ENCODE results near the gene LMO1.

LMO1 gene

DNA sequence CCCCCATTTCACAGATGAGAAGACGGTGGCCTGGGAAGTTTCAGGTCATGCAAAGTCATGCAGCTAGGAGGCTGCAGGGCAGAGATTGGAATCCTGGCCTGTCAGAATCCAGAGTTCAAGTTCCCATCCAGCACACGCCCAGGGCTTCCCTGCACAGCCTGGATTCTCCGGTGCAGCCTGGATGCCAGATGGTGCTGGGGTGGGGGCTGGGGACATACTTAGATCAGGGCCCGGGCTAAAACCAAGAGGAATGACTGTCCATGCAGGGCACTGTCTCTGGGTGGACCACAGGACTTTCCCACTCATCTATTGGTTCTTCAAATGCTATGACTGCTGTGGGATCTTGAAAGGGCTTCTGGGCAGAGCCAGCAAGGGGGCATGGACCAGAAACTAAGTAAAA, 24.6 kb downstream of the LMO1 start:
- H3K27ac ChIP-seq (ENCODE audit: low read length) = no peak overlapping the region
- no peaks in the 10 kb centered on the region for H3K36me3 ChIP-seq (ENCODE audit: insufficient read depth, low read depth, low read length)
- peaks cover 19% of the 10 kb centered on the region for H3K4me1 ChIP-seq (ENCODE audit: insufficient read depth, low read length)
- H3K9ac ChIP-seq (ENCODE audit: low read depth, low read length) = no peak overlapping the region
- no peak overlapping the region for H3K4me3 ChIP-seq (ENCODE audit: low read length)
- H3K9me3 ChIP-seq (ENCODE audit: insufficient read depth, low read depth, low read length) = no peaks in the 10 kb centered on the region
- H3K27me3 ChIP-seq (ENCODE audit: insufficient read depth, low read length) = peaks cover 5% of the 10 kb centered on the region; the same call in 1 of the 2 replicates

DNA sequence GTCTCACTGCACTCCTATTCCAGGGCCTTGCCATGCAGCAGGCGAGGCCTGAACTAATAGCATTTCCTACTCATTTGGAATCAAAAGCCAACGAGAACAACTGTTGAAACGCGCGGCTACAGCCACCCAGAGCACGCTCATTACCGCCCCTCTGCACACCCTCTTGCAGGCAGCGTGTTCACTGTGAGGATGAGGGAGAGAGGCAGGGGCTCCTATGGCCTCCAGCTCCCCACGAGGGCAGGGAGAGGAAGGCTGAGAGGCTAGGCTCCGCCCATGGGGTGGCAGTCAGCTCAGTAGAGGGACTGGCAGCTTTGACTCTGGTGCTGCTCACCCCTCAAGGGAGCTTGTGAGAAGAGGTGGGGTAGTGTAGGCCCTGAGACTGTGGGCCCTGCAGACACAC, 26.2 kb downstream of the LMO1 start:
- H3K4me3 ChIP-seq (ENCODE audit: low read length) = no peak overlapping the region
- H3K27ac ChIP-seq (ENCODE audit: low read length) = no peak overlapping the region
- H3K4me1 ChIP-seq (ENCODE audit: insufficient read depth, low read length) = peaks cover 9% of the 10 kb centered on the region
- H3K9ac ChIP-seq (ENCODE audit: low read depth, low read length) = no peak overlapping the region
- no peaks in the 10 kb centered on the region for H3K27me3 ChIP-seq (ENCODE audit: insufficient read depth, low read length)
- H3K9me3 ChIP-seq (ENCODE audit: insufficient read depth, low read depth, low read length) = no peaks in the 10 kb centered on the region
- H3K36me3 ChIP-seq (ENCODE audit: insufficient read depth, low read depth, low read length) = no peaks in the 10 kb centered on the region

DNA sequence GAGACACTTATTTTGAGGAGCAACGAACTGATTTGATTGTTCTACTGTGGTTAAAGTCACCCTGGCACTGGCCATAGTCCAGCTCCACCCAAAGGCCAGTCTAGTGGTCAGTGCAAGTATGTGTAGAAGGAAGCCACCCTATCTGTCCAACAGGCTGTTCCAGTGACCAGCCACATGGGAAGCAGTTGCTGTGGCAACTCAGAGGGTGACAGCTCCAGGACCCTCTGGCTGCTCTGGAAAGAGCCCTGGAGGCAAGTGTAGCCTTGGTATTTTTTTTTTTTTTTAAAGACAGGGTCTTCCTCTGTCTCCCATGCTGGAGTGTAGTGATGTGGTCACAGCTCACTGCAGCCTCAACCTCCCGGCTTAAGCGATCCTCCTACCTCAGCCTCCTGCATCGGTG, 27.8 kb downstream of the LMO1 start:
- H3K9me3 ChIP-seq (ENCODE audit: insufficient read depth, low read depth, low read length) = no peaks in the 10 kb centered on the region
- H3K27me3 ChIP-seq (ENCODE audit: insufficient read depth, low read length) = no peaks in the 10 kb centered on the region
- peaks cover 4% of the 10 kb centered on the region for H3K4me1 ChIP-seq (ENCODE audit: insufficient read depth, low read length)
- H3K27ac ChIP-seq (ENCODE audit: low read length) = no peak overlapping the region
- H3K4me3 ChIP-seq (ENCODE audit: low read length) = no peak overlapping the region
- H3K36me3 ChIP-seq (ENCODE audit: insufficient read depth, low read depth, low read length) = no peaks in the 10 kb centered on the region
- no peak overlapping the region for H3K9ac ChIP-seq (ENCODE audit: low read depth, low read length)

DNA sequence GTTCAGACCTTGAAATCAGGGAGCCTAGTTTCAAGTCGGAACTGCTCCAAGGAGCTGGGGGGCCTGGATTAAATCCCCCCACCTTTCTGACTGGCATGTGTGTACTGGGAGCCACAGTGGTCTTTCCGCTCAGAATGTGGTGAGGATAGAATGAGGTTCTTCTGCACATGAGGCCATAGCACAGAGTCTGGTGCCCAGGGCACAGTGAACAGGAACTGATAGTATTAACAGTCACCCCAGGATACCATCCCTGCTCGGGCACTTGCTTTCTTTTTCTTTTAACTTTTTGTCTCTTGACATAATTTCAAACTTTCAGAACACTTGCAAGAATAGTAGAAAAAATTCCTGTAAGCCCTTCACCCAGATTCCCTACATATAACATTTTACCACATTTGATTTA, 28.8 kb downstream of the LMO1 start:
- Histone ChIP-seq H3K4me1 (ENCODE audit: insufficient read depth, low read length) (peaks cover 1% of the 10 kb centered on the region), H3K9me3 (ENCODE audit: insufficient read depth, low read depth, low read length) (no peaks in the 10 kb centered on the region), H3K27ac (ENCODE audit: low read length) (no peak overlapping the region), H3K36me3 (ENCODE audit: insufficient read depth, low read depth, low read length) (no peaks in the 10 kb centered on the region), H3K4me3 (ENCODE audit: low read length) (no peak overlapping the region), H3K27me3 (ENCODE audit: insufficient read depth, low read length) (no peaks in the 10 kb centered on the region), H3K9ac (ENCODE audit: low read depth, low read length) (no peak overlapping the region)

DNA sequence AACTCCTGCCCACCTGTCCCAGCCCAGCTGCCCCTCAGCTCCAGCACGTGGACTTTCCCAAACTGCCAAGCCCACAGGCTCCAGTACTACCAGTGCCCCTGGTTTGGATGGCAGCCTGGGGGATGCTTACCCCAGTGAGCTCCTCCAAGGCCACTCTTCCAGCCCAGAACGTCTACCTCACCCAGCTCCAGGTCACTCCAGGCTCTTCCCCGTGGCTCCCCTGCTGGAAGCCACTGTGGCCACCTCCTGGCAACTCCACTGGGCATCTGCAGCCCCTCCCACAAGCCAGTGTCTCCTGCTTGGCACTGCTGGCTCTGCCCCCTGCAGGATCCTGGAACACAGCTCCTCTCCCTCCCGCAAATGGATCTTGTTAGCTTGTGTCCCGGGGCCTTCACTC, 29.3 kb downstream of the LMO1 start:
- no peaks in the 10 kb centered on the region for H3K27me3 ChIP-seq (ENCODE audit: insufficient read depth, low read length)
- no peak overlapping the region for H3K27ac ChIP-seq (ENCODE audit: low read length)
- H3K4me1 ChIP-seq (ENCODE audit: insufficient read depth, low read length) = no peaks in the 10 kb centered on the region; the same call in 1 of the 2 replicates
- no peak overlapping the region for H3K9ac ChIP-seq (ENCODE audit: low read depth, low read length)
- H3K9me3 ChIP-seq (ENCODE audit: insufficient read depth, low read depth, low read length) = no peaks in the 10 kb centered on the region
- H3K4me3 ChIP-seq (ENCODE audit: low read length) = no peak overlapping the region
- H3K36me3 ChIP-seq (ENCODE audit: insufficient read depth, low read depth, low read length) = no peaks in the 10 kb centered on the region

DNA sequence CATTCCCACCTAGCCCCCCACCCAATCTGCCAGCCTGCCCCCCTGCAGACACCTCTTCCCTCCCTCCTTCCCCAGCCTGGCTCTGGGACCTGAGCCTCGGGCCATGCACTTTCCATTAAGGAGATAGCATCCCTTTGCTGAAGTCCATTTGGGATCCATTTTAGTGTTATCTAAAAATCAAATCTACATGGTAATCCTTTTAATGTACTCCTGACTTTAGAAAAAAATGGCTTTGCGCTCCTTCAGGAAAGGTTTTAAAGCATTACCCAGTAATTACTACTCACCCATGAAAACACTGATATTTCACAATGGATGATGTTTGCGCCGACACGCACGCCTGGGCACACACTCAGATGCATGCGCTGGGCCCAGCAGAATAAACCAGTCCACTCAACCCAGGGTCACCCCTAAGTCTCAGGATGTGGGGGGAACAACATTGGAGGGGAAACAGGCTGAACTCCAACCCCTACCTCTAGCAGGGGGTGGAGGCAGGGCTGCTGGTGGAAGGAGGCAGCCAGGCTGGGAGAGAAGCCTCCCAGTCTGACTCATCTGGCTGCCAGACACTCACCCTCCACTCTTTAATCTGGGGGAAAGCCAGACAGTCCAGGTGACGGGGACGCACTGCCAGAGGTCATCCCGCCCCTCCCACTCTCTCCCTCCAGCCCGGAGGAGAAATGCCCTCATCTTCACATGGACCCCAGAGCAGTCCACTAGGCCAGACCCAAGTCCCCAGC, 29.8 kb downstream of the LMO1 start:
- H3K36me3 ChIP-seq (ENCODE audit: insufficient read depth, low read depth, low read length) = no peaks in the 10 kb centered on the region
- H3K9me3 ChIP-seq (ENCODE audit: insufficient read depth, low read depth, low read length) = no peaks in the 10 kb centered on the region
- no peaks in the 10 kb centered on the region; the same call in 1 of the 2 replicates for H3K4me1 ChIP-seq (ENCODE audit: insufficient read depth, low read length)
- no peak overlapping the region for H3K4me3 ChIP-seq (ENCODE audit: low read length)
- H3K27ac ChIP-seq (ENCODE audit: low read length) = no peak overlapping the region
- H3K27me3 ChIP-seq (ENCODE audit: insufficient read depth, low read length) = no peaks in the 10 kb centered on the region
- no peak overlapping the region for H3K9ac ChIP-seq (ENCODE audit: low read depth, low read length)

DNA sequence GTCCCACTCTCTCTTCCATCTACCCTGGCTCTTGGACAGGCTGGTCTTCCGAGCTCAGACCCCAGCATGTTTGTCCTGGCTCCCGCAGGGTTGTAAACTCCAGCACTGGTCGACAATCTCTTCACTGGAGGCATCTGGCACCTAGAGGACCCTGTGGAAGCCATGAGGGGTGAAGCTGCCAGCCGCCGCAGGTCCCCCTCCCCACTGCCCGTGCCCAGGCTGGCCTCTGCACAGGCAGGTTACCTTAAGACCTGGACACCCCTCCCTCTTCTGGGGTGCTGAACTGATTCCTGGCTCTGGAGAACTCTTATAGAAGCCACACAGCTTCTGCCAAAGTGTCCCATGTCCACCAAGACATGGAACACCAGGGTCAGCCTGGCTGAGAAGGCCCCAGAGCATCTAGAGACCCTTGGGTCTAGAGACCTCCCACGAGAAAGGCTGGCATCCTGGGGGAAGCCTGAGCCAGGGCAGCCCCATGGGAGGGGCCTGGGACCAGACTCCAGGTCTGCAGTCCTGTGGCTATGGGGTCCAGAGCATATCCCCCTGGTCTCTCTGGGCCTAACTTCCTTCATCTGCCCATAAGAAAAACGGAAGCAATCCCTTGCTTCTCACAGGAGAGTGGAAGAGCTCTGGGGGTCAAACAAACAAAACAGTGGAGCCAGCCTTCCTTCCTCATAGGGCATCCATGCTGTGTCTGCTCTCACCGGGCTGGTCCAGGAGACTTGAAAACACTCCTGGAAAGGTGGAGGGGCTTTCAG, 30.6 kb downstream of the LMO1 start:
- Histone ChIP-seq H3K36me3 (ENCODE audit: insufficient read depth, low read depth, low read length) (no peaks in the 10 kb centered on the region), H3K4me3 (ENCODE audit: low read length) (no peak overlapping the region), H3K4me1 (ENCODE audit: insufficient read depth, low read length) (no peaks in the 10 kb centered on the region; the same call in 1 of the 2 replicates), H3K27me3 (ENCODE audit: insufficient read depth, low read length) (no peaks in the 10 kb centered on the region), H3K9me3 (ENCODE audit: insufficient read depth, low read depth, low read length) (no peaks in the 10 kb centered on the region), H3K9ac (ENCODE audit: low read depth, low read length) (no peak overlapping the region), H3K27ac (ENCODE audit: low read length) (no peak overlapping the region)

DNA sequence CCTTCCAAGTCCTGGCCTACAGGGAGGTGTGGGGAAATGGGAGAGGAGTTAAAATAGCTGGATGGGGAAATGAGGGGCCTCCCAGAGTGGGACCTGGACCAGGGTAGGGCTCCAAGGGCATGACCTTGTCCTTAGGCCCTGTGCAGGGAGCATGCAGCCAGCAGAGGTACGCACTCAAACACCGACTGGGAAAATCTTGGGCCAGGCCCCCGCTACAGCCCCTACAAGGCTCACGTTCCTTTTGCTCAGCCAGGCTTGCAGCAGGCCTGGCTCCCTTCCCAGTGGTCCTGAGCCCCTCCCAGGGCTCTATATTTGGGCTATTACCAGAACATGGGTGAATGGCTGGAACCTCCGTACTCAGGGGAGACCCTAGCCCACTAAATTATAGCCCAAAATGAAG, 31.3 kb downstream of the LMO1 start:
- Histone ChIP-seq H3K9ac (ENCODE audit: low read depth, low read length) (no peak overlapping the region; the same call in 1 of the 2 replicates), H3K36me3 (ENCODE audit: insufficient read depth, low read depth, low read length) (no peaks in the 10 kb centered on the region), H3K27me3 (ENCODE audit: insufficient read depth, low read length) (no peaks in the 10 kb centered on the region), H3K27ac (ENCODE audit: low read length) (no peak overlapping the region), H3K9me3 (ENCODE audit: insufficient read depth, low read depth, low read length) (no peaks in the 10 kb centered on the region), H3K4me3 (ENCODE audit: low read length) (no peak overlapping the region), H3K4me1 (ENCODE audit: insufficient read depth, low read length) (no peaks in the 10 kb centered on the region; the same call in 1 of the 2 replicates)

DNA sequence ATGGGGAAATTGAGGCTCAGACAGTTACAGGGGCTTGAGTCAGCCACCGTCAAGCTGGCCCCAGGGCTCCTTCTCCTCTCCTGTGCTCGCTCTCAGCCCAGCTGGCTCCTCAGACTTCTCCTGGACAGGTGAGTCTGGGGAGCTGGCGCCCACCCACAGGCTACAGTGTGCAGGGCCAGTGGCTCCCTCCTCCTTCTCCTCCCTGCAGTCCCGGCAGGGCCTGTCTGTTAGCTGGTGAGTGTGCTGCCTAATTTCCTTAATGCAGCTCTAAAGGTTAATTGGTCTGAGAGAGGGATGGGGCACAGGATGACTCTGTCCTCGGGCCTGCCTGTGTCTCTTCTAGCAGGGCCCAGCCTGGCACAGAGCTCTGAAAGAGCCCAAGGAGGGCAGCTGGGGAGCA, 31.7 kb downstream of the LMO1 start:
- H3K27ac ChIP-seq (ENCODE audit: low read length) = no peak overlapping the region
- H3K9ac ChIP-seq (ENCODE audit: low read depth, low read length) = no peak overlapping the region; the same call in 1 of the 2 replicates
- H3K4me1 ChIP-seq (ENCODE audit: insufficient read depth, low read length) = no peaks in the 10 kb centered on the region; the same call in 1 of the 2 replicates
- H3K9me3 ChIP-seq (ENCODE audit: insufficient read depth, low read depth, low read length) = no peaks in the 10 kb centered on the region
- H3K36me3 ChIP-seq (ENCODE audit: insufficient read depth, low read depth, low read length) = no peaks in the 10 kb centered on the region
- no peaks in the 10 kb centered on the region for H3K27me3 ChIP-seq (ENCODE audit: insufficient read depth, low read length)
- H3K4me3 ChIP-seq (ENCODE audit: low read length) = no peak overlapping the region

DNA sequence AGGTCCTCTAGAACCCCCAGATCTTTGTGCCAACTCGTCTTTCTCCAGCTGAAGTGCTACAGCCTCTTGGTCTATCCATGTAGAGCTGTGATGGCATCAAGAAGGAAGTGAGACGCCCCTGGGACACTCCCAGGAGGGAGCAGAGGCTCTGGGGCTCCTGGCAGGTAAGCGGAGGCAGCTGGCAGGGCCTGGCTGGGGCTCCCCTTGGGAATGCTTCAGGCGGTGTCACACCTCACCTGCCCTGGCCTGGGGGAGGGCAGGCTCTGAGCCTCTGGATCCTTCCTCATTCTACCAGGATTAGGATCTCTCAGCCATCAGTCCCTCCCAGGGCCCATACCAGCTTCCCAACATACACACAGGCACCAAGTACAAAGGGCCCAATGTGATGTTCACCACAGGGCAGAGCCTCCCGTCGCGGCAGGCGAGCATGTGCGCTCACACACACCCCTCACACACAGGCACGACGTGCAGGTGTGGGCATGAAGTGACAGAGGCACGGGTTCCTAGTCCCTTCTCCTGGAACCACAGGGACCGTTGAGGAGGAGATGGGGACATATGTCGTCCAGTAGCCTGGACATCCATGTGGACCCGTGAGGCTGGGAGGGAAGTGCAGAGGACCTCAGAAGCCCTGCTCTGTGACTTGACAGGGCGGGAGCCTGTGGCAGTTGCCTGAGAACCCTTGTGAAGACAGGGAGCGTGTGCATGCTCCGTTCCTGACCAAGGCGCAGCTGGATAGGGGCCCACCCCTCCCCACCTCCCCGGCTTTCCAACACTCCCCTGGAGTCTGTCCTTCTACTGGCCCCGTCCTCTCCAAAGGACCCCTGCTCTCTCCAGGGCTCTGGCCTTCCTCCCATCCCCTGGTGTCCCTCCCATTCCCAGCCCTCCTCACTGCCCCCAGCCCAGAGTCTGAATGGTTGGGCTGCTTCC, 32.5 kb downstream of the LMO1 start:
- no peaks in the 10 kb centered on the region for H3K27me3 ChIP-seq (ENCODE audit: insufficient read depth, low read length)
- no peak overlapping the region for H3K4me3 ChIP-seq (ENCODE audit: low read length)
- no peaks in the 10 kb centered on the region; the same call in 1 of the 2 replicates for H3K4me1 ChIP-seq (ENCODE audit: insufficient read depth, low read length)
- no peak overlapping the region for H3K27ac ChIP-seq (ENCODE audit: low read length)
- H3K36me3 ChIP-seq (ENCODE audit: insufficient read depth, low read depth, low read length) = no peaks in the 10 kb centered on the region
- H3K9me3 ChIP-seq (ENCODE audit: insufficient read depth, low read depth, low read length) = no peaks in the 10 kb centered on the region
- no peak overlapping the region for H3K9ac ChIP-seq (ENCODE audit: low read depth, low read length)

DNA sequence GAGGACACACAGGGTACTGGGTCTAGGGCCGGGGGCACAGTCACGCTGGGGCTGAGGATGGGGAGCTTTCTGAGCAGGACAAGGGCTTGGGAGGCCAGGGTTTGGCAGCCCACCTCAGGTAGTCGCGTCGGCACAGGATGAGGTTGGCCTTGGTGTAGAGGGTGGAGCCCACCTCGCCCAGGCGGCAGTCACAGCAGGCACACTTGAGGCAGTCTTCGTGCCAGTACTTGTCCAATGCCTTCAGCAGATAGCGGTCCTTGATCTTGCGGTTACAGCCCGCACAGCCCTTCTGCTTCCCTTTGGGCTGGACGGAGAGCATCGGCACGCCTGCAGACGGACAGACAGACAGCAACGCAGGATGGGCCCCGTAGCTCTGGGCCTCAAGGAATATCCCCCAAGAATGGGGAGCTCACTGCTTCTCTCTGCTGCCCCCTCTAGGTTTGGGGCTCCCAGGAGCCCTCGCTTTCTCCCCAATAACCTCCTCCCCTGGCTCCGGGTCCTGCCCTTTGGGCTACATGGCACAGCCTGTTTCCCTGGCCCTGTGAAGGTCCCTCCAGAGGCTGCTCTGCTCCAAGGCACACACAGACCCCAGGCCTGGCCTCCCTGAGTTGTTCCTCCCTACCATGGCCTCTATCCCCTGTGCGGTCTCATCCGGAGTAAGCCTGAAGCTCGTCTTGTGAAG, 33.4 kb downstream of the LMO1 start:
- Histone ChIP-seq H3K9ac (ENCODE audit: low read depth, low read length) (no peak overlapping the region), H3K9me3 (ENCODE audit: insufficient read depth, low read depth, low read length) (no peaks in the 10 kb centered on the region), H3K27ac (ENCODE audit: low read length) (no peak overlapping the region), H3K4me3 (ENCODE audit: low read length) (no peak overlapping the region), H3K27me3 (ENCODE audit: insufficient read depth, low read length) (no peaks in the 10 kb centered on the region), H3K4me1 (ENCODE audit: insufficient read depth, low read length) (no peaks in the 10 kb centered on the region; the same call in 1 of the 2 replicates), H3K36me3 (ENCODE audit: insufficient read depth, low read depth, low read length) (no peaks in the 10 kb centered on the region)
